ENCODE results near the gene ANGEL1. TPM values are rescaled to one million over a fixed set of nuclear protein-coding genes. Genes with fewer than 3 reads are reported as not detected.
A peak's percentile ranks its signal among the peaks of the same experiment; 100 is the strongest.

ANGEL1 gene
- total and polyA plus RNA-seq, 2 of the 8 experiments (the other 6 are each of a cell fraction or from before 2014, with no cell fraction given) = 26.8 to 27.2 TPM

GRCh38 chr14:76770521-76771436 is 41.9 kb downstream of the ANGEL1 start:
- Histone ChIP-seq H2BK20ac (ENCODE audit: low read length) (0 out of 2 replicates have a peak overlapping the region, but pooled peaks have one; percentile 48), H3K4me2 (ENCODE audit: insufficient read depth in 1 of 2, low read depth in 2 of 2, low read length in 2 of 2) (no peak overlapping the region), H2BK5ac (ENCODE audit: low read depth, low read length) (no peak overlapping the region), H3K27ac (ENCODE audit: low read depth, low read length) (no peak overlapping the region), H3K14ac (ENCODE audit: insufficient read length) (no peak overlapping the region), H3K79me1 (ENCODE audit: low read depth, low read length) (no peaks in the 10 kb centered on the region), H3K9ac (replicated peaks in 1 of 4; ENCODE audit: extremely low read depth in 1 of 4, low read depth in 3 of 4, low read length in 3 of 4) (no peak overlapping the region), H4K8ac (ENCODE audit: extremely low read depth, insufficient read depth, low read length) (no peak overlapping the region), H3K23me2 (ENCODE audit: low read depth, low read length) (no peaks in the 10 kb centered on the region; the same call in 1 of the 2 replicates), H2BK12ac (ENCODE audit: low read depth, low read length) (no peak overlapping the region), H3K36me3 (ENCODE audit: control insufficient read depth in 2 of 4, insufficient read depth in 4 of 4, low read length in 3 of 4) (no peaks in the 10 kb centered on the region), H2AK5ac (ENCODE audit: low read depth, low read length) (0 out of 2 replicates have a peak overlapping the region, but pooled peaks have one; percentile 39), H4K5ac (ENCODE audit: insufficient read length, low read depth, low read length) (no peak overlapping the region), H3K23ac (ENCODE audit: insufficient read length) (no peak overlapping the region), H3K4me3 (ENCODE audit: extremely low read depth in 1 of 4, insufficient read depth in 2 of 4, low read depth in 3 of 4, low read length in 4 of 4) (no peak overlapping the region), H3K4ac (replicated peaks; ENCODE audit: insufficient read length, low read depth, low read length) (no peak overlapping the region), H4K20me1 (replicated peaks in 1 of 2; ENCODE audit: control insufficient read depth in 1 of 2, insufficient read depth in 2 of 2, low read length in 2 of 2) (no peaks in the 10 kb centered on the region), H2BK15ac (ENCODE audit: low read length) (no peak overlapping the region), H3K9me3 (ENCODE audit: insufficient read depth in 2 of 2, low read depth in 1 of 2, low read length in 1 of 2) (no peaks in the 10 kb centered on the region; a peak in 1 of 4 replicates), H3K18ac (ENCODE audit: extremely low read depth, low read length) (no peak overlapping the region), H3K56ac (replicated peaks; ENCODE audit: insufficient read length, low read depth, low read length) (no peak overlapping the region), H3K4me1 (replicated peaks in 1 of 4; ENCODE audit: control insufficient read depth in 3 of 4, insufficient read depth in 4 of 4, low read length in 3 of 4) (peaks cover 0 to 23% (median 19%) of the 10 kb centered on the region in 4 experiments; a peak in 5 of 7 replicates), H4K91ac (replicated peaks; ENCODE audit: insufficient read length, low read length) (no peak overlapping the region), H2BK120ac (replicated peaks; ENCODE audit: low read depth, low read length) (no peak overlapping the region), H3K79me2 (ENCODE audit: control insufficient read depth in 1 of 2, insufficient read depth in 2 of 2, low read length in 2 of 2) (no peaks in the 10 kb centered on the region), H3K27me3 (replicated peaks in 1 of 4; ENCODE audit: control insufficient read depth in 3 of 4, extremely low read depth in 1 of 4, insufficient read depth in 3 of 4, low read length in 3 of 4) (peaks cover 0 to 5% (median 2%) of the 10 kb centered on the region in 4 experiments; a peak in 4 of 7 replicates), H2AFZ (ENCODE audit: low read length) (no peak overlapping the region)
- POLR2A ChIA-PET (ENCODE audit: partially characterized antibody) = interaction anchor here (1.4 to 3.3 kb wide), 3 partner anchors 9 to 58 kb away, joined by 4 to 20 read pairs (median 5); no protein-coding TSS in a partner anchor
- no peak for TF ChIP-seq JUND (IDR thresholded peaks at IDR 0.05; ENCODE audit: low read length)
- CTCF ChIA-PET (ENCODE audit: partially characterized antibody) = interaction anchor here (0.6 to 9.2 kb wide), 14 partner anchors 8 to 298 kb away, joined by 3 to 128 read pairs (median 6); no protein-coding TSS in a partner anchor
- DNase-seq (ENCODE audit: low read depth in 1 of 2, low spot score in 2 of 2) = peak in 1 of 2 experiments; percentile 37
- WGBS, 2 experiments (ENCODE audit: extremely low coverage in 1 of 2, insufficient coverage in 1 of 2, insufficient read length in 1 of 2, insufficient replicate concordance in 2 of 2, low coverage in 1 of 2, low lambda C conversion rate in 2 of 2, missing lambda C conversion rate in 1 of 2) = 85% methylated on average over 10 of the region's 10 CpGs; no CpG with 5 or more reads in 1 of the 2 experiments
- FAIRE-seq = no peak

Data from H1 (cell line).